Mesothelial cell of epicardium (in vitro differentiated cells): ENCODE results near the gene SYNPO2L. TPM values are rescaled to one million over a fixed set of nuclear protein-coding genes. Genes with fewer than 3 reads are reported as not detected.
"Not testable (repeated sequence)": the region's sequence is repeated elsewhere in the genome, so short reads cannot be mapped to it uniquely, and the experiment has no call there.

Experiments
- DNase-seq, 2 experiments: peaks; one replicate each; pipeline ENCODE4 v3.0.0; 2021; ENCODE audit warnings: low spot score in 2 of 2; ENCODE audit not compliant: unreplicated experiment in 2 of 2
- H3K27ac Mint-ChIP-seq: 2 replicates; pipeline ENCODE4 v1.8.0; 2021; ENCODE audit warnings: mixed read lengths
- H3K27me3 Mint-ChIP-seq: 2 replicates; pipeline ENCODE4 v1.8.0; 2021; ENCODE audit warnings: low read depth, mixed read lengths
- H3K36me3 Mint-ChIP-seq: 2 replicates; pipeline ENCODE4 v1.8.0; 2021; ENCODE audit warnings: mixed read lengths
- H3K4me1 Mint-ChIP-seq: 2 replicates; pipeline ENCODE4 v1.8.0; 2021; ENCODE audit warnings: mixed read lengths
- H3K4me3 Mint-ChIP-seq: 2 replicates; pipeline ENCODE4 v1.8.0; 2021; ENCODE audit warnings: mild to moderate bottlenecking, moderate library complexity, mixed read lengths
- H3K9me3 Mint-ChIP-seq: 2 replicates; pipeline ENCODE4 v1.8.0; 2021; ENCODE audit warnings: mixed read lengths
- CTCF ChIP-seq: fragments of 200-600 bp; sonication (generic); IDR thresholded peaks from one replicate; pipeline ENCODE4 v1.5.0; 2021; ENCODE audit warnings: antibody characterized with exemption; ENCODE audit not compliant: unreplicated experiment
- total RNA-seq: library from RNA; stranded (reverse); gene quantifications from 3 replicates; pipeline ENCODE4 v1.2.1, GENCODE V29; 2021

SYNPO2L gene
- 0.07 to 0.22 TPM (median 0.11 TPM) in 3 replicates for total RNA-seq

DNA sequence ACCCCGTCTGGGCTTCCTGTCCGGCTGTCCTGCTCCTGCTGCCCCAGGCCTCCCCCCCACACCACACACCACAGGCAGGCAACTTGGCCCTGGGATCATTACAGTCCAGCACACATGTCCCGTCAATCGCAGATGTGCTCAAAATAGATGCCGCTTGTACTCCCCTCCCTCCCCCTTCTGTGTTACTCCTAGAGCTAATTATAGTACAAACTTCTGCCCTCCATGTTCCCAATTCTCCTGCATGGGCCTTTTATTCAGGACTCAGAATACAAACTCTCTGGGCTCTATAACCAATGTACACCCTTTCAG, at the start of gene SYNPO2L:
Gene SYNPO2L, minus strand, starts transcription at position 40 of the 309 bp plus-strand sequence. CDS start 107 bp downstream, outside the sequence.
- no peaks in the 10 kb centered on the region for H3K9me3 Mint-ChIP-seq
- no peak within 1 kb of the TSS for H3K4me3 Mint-ChIP-seq
- H3K4me1 Mint-ChIP-seq = no peaks in the 10 kb centered on the region
- no peak for TF ChIP-seq CTCF
- H3K27ac Mint-ChIP-seq = no peak within 1 kb of the TSS
- no peaks in the 10 kb centered on the region for H3K36me3 Mint-ChIP-seq
- no peak for DNase-seq
- no peaks in the 10 kb centered on the region for H3K27me3 Mint-ChIP-seq

GRCh38 chr10:73703924-73704323, 48.1 kb upstream of the SYNPO2L start:
- H3K4me3 Mint-ChIP-seq, H3K27me3 Mint-ChIP-seq, H3K9me3 Mint-ChIP-seq, H3K27ac Mint-ChIP-seq, H3K36me3 Mint-ChIP-seq, DNase-seq, H3K4me1 Mint-ChIP-seq: not testable (repeated sequence)

GRCh38 chr10:73698819-73699218, 43.0 kb upstream of the SYNPO2L start:
- not testable (repeated sequence) for H3K4me3 Mint-ChIP-seq, H3K4me1 Mint-ChIP-seq, H3K27me3 Mint-ChIP-seq, H3K9me3 Mint-ChIP-seq, H3K27ac Mint-ChIP-seq, H3K36me3 Mint-ChIP-seq, DNase-seq

GRCh38 chr10:73697675-73698159, 41.9 kb upstream of the SYNPO2L start, which contains the start of gene AGAP5:
AGAP5 (minus strand) TSS chr10:73698109; CDS start chr10:73697755, 354 bp downstream.
- H3K27me3 Mint-ChIP-seq, H3K27ac Mint-ChIP-seq, H3K4me3 Mint-ChIP-seq: not testable (repeated sequence)

GRCh38 chr10:73695302-73695701, 39.5 kb upstream of the SYNPO2L start:
- not testable (repeated sequence) for DNase-seq, H3K27ac Mint-ChIP-seq, H3K27me3 Mint-ChIP-seq, H3K9me3 Mint-ChIP-seq, H3K4me3 Mint-ChIP-seq, H3K4me1 Mint-ChIP-seq
- H3K36me3 Mint-ChIP-seq = peaks cover 12% of the 10 kb centered on the region

More at GRCh38 chr10:73697675-73698159, 41.9 kb upstream of the SYNPO2L start, which contains the start of gene AGAP5:
- not testable (repeated sequence) for H3K36me3 Mint-ChIP-seq, H3K4me1 Mint-ChIP-seq, H3K9me3 Mint-ChIP-seq, DNase-seq

GRCh38 chr10:73690755-73691154, 34.9 kb upstream of the SYNPO2L start:
- H3K4me1 Mint-ChIP-seq, H3K9me3 Mint-ChIP-seq, DNase-seq, H3K27me3 Mint-ChIP-seq, H3K4me3 Mint-ChIP-seq, H3K27ac Mint-ChIP-seq: not testable (repeated sequence)
- H3K36me3 Mint-ChIP-seq = peaks cover 20% of the 10 kb centered on the region

GRCh38 chr10:73689596-73689995, 33.8 kb upstream of the SYNPO2L start:
- H3K36me3 Mint-ChIP-seq = peaks cover 21% of the 10 kb centered on the region
- H3K4me3 Mint-ChIP-seq, H3K9me3 Mint-ChIP-seq, H3K27me3 Mint-ChIP-seq, H3K4me1 Mint-ChIP-seq, DNase-seq, H3K27ac Mint-ChIP-seq: not testable (repeated sequence)

GRCh38 chr10:73687641-73688040, 31.8 kb upstream of the SYNPO2L start:
- peaks cover 20% of the 10 kb centered on the region for H3K36me3 Mint-ChIP-seq
- not testable (repeated sequence) for H3K4me1 Mint-ChIP-seq, H3K9me3 Mint-ChIP-seq, H3K4me3 Mint-ChIP-seq, H3K27me3 Mint-ChIP-seq, DNase-seq, H3K27ac Mint-ChIP-seq

DNA sequence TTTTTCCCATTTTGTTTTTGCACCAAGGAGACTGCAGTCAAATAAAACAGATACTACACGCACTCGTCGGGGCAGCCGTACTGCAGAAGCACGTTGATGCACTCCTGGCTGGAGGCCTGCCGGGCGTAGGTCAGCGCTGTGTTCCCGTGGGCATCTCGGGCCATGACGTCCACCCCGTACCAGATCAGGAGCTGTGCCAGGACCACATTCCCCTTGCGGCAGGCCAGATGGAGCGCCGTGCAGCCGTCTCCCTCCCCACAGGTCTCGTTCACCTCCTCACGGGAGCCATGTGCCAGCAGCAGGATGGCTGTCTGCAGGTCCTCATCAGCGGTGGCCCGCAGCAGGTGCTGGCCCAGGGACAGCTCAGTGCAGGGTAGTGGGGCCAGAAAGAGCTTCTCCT, 18.7 kb upstream of the SYNPO2L start:
- not testable (repeated sequence) for H3K9me3 Mint-ChIP-seq, H3K4me1 Mint-ChIP-seq, H3K27ac Mint-ChIP-seq, H3K36me3 Mint-ChIP-seq, DNase-seq, H3K27me3 Mint-ChIP-seq, H3K4me3 Mint-ChIP-seq

GRCh38 chr10:73668378-73668777, 12.5 kb upstream of the SYNPO2L start:
- not testable (repeated sequence) for H3K4me1 Mint-ChIP-seq, H3K27me3 Mint-ChIP-seq, H3K36me3 Mint-ChIP-seq, H3K4me3 Mint-ChIP-seq, H3K27ac Mint-ChIP-seq, DNase-seq, H3K9me3 Mint-ChIP-seq

- not testable (repeated sequence) for H3K4me1 Mint-ChIP-seq, H3K27ac Mint-ChIP-seq, H3K9me3 Mint-ChIP-seq, H3K4me3 Mint-ChIP-seq, H3K36me3 Mint-ChIP-seq, DNase-seq, H3K27me3 Mint-ChIP-seq
Observed at GRCh38 chr10:73666153-73666809, 10.5 kb upstream of the SYNPO2L start.

DNA sequence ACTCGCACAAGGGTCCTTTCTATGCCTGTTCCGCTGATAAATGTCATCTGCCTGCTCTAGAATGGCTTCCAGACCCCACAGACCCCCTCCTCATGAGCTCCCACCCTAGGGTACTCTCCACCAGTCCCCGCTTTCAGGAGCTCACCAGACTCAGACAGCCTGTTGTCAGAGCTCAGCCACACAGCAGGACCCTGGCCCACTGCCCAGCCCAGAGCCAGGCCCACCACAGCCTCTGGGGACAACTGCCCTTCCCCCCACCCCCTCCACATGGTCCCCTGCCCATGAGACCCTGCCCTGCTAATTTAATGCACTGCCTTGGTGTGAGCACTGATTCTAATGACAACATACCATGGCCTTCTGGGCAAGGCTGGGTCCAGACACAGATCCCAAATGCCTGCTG, 9.8 kb upstream of the SYNPO2L start:
- H3K4me3 Mint-ChIP-seq, H3K27ac Mint-ChIP-seq, H3K36me3 Mint-ChIP-seq, H3K4me1 Mint-ChIP-seq, H3K9me3 Mint-ChIP-seq, DNase-seq, H3K27me3 Mint-ChIP-seq: not testable (repeated sequence)

DNA sequence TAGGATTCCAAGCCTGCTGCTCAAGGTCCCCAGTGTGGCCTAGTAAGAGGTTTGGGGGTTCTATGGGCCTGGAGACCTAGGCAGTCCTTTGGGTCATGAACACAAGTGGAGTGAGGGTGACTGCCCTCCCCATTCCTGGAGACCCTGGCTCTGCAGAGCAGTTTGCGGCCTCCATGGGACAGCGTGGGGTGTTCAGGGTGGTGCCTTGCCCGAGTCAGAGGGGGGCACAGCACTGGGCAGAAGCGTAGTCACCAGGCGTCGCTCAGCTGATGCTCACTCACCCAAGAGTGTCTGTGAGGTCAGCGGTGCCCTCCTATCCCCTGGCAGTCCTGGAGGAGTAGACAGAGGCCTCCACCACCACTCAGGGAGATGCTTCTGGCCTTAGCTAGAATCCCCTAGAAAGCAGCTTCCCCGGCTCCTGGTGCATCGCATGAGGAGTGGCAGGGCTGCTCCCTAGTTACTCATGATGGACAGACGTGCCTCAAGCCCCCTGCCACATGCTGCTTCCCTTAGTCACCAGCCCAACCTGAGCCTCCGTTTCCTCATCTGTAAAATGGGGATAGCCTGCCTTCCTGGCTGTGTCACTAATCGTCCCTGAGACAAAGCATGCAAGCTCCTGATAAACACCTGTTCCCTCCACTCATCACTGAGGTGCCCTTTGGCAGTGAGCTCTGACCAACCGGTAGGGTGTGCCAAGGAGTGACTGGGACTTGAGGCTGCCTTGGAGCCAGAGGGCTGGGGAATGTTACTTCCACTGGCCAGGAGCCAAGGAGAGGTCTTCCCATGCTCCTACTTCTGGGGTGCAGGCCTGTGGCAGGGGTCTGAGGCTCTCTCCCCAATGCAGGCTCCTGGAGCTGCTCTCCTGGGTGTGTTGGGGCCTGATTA, 8.6 kb upstream of the SYNPO2L start:
- not testable (repeated sequence) for H3K27me3 Mint-ChIP-seq

More for the DNA sequence above, 8.6 kb upstream of the SYNPO2L start:
- not testable (repeated sequence) for H3K4me3 Mint-ChIP-seq, H3K9me3 Mint-ChIP-seq, H3K27ac Mint-ChIP-seq, H3K36me3 Mint-ChIP-seq, H3K4me1 Mint-ChIP-seq, DNase-seq
